GM12878 (cell line): Measurements from ENCODE around the gene KASH5. TPM values are rescaled to one million over a fixed set of nuclear protein-coding genes. Genes with fewer than 3 reads are reported as not detected.

ENCODE experiments used
- ATAC-seq: fragments of 200-7000 bp; cut with Tn5 transposase; 3 replicates; pipeline ENCODE4 v1.9.1; 2020; ENCODE audit warnings: mild to moderate bottlenecking, moderate library complexity
- BruUV-seq: library from RNA; stranded (reverse); fragments of 400-500 nt; replicated peaks from 2 replicates; lab custom pipeline; 2021; lab: Mats Ljungman, UMichigan
- CTCF ChIA-PET: fragments of 300-600 bp; sonication (Branson Sonifier 250); formaldehyde crosslinking; extraction: SDS; loops from one replicate; lab custom pipeline; 2021; ENCODE audit warnings: inconsistent platforms; lab: Yijun Ruan, JAX
- POLR2A ChIA-PET: fragments of 350-600 bp; formaldehyde crosslinking; extraction: SDS; loops from one replicate; lab custom pipeline; 2021; ENCODE audit warnings: inconsistent platforms; lab: Charles Lee
- RAD21 ChIA-PET: fragments of 300-600 bp; sonication (Branson Sonifier 250); formaldehyde crosslinking; loops from one replicate; lab custom pipeline; 2023; ENCODE audit warnings: antibody characterized with exemption; ENCODE audit not compliant: unreplicated experiment; lab: Charles Lee
- SMC1A ChIA-PET: fragments of 300-600 bp; sonication (Branson Sonifier 250); formaldehyde crosslinking; loops from one replicate; lab custom pipeline; 2023; ENCODE audit not compliant: unreplicated experiment, uncharacterized antibody; lab: Charles Lee
- DNase-seq: peaks from one replicate; pipeline ENCODE4 v3.0.0-alpha.2; 2011; ENCODE audit warnings: low read depth, low spot score
- FAIRE-seq: peaks from 3 replicates; lab custom pipeline; 2011; peaks lifted over from hg19 to GRCh38; lab: Jason Lieb, UNC
- H2AFZ ChIP-seq: 2 replicates; pipeline ENCODE4 v1.6.0; 2011; ENCODE audit warnings: low read depth, low read length, control low read depth; ENCODE audit not compliant: control insufficient read depth
- H3K27ac ChIP-seq: 2 replicates; pipeline ENCODE4 v1.5.1; 2011; ENCODE audit warnings: control low read depth; ENCODE audit not compliant: control insufficient read depth, insufficient read depth
- H3K27me3 ChIP-seq, 2 experiments: replicated peaks in 1 of 2; 2 replicates each; pipeline versions ENCODE4 v1.6.0 to v1.6.1; 2011; ENCODE audit warnings: low read length in 1 of 2; ENCODE audit not compliant: control insufficient read depth in 2 of 2, insufficient read depth in 2 of 2
- H3K36me3 ChIP-seq, 2 experiments: 2 replicates each; pipeline ENCODE4 v1.5.1; 2011; ENCODE audit warnings: low read length in 1 of 2; ENCODE audit not compliant: control insufficient read depth in 2 of 2, insufficient read depth in 2 of 2
- H3K4me1 ChIP-seq: 2 replicates; pipeline ENCODE4 v1.6.1; 2011; ENCODE audit warnings: mild to moderate bottlenecking, low read length, moderate library complexity, mixed read lengths; ENCODE audit not compliant: control insufficient read depth, insufficient read depth
- H3K4me2 ChIP-seq: 2 replicates; pipeline ENCODE4 v1.6.0; 2011; ENCODE audit warnings: control low read depth; ENCODE audit not compliant: control insufficient read depth, insufficient read depth
- H3K4me3 ChIP-seq: fragments of 200-600 bp; sonication (generic); 2 replicates; pipeline ENCODE4 v1.5.1; 2016
- H3K79me2 ChIP-seq: 2 replicates; pipeline ENCODE4 v1.6.0; 2011; ENCODE audit warnings: low read length; ENCODE audit not compliant: control insufficient read depth, insufficient read depth
- H3K9ac ChIP-seq: 2 replicates; pipeline ENCODE4 v1.8.0; 2011; ENCODE audit warnings: low read length, control low read depth, mixed read lengths; ENCODE audit not compliant: control insufficient read depth, insufficient read depth
- H3K9me3 ChIP-seq: replicated peaks from 3 replicates; pipeline ENCODE4 v1.5.1; 2011; ENCODE audit warnings: mild to moderate bottlenecking, low read length; ENCODE audit not compliant: control insufficient read depth, insufficient read depth
- H4K20me1 ChIP-seq: 2 replicates; pipeline ENCODE4 v1.6.0; 2011; ENCODE audit not compliant: control insufficient read depth, insufficient read depth
- ASH2L ChIP-seq: fragments of 300-600, 200-600 bp; sonication (generic); IDR thresholded peaks from 2 replicates; pipeline ENCODE4 v1.6.1; 2017; ENCODE audit warnings: low read depth, mild to moderate bottlenecking, borderline replicate concordance
- CUX1 ChIP-seq: IDR thresholded peaks from 2 replicates; pipeline ENCODE4 v1.6.1; 2012; ENCODE audit warnings: improper control_type of control experiment, low read depth, low read length; ENCODE audit not compliant: insufficient replicate concordance
- KAT2A ChIP-seq: conservative IDR thresholded peaks from 2 replicates; pipeline ENCODE4 v1.6.1; 2011; ENCODE audit warnings: low read depth, low read length; ENCODE audit not compliant: control insufficient read depth
- MEF2A ChIP-seq: IDR thresholded peaks from 2 replicates; pipeline ENCODE4 v1.6.1; 2011; ENCODE audit warnings: low read depth, mild to moderate bottlenecking, low read length, moderate library complexity; ENCODE audit not compliant: insufficient read depth
- PBX3 ChIP-seq: IDR thresholded peaks from 2 replicates; pipeline ENCODE4 v1.6.1; 2011; ENCODE audit warnings: mild to moderate bottlenecking, low read depth, low read length, moderate library complexity; ENCODE audit not compliant: insufficient replicate concordance
- POU2F2 ChIP-seq: IDR thresholded peaks from 3 replicates; pipeline ENCODE4 v1.6.1; 2011; ENCODE audit warnings: low read depth, mild to moderate bottlenecking, low read length, borderline replicate concordance
- RCOR1 ChIP-seq: conservative IDR thresholded peaks from 2 replicates; pipeline ENCODE4 v1.6.1; 2012; ENCODE audit warnings: low read depth, low read length, improper control_type of control experiment
- REST ChIP-seq: IDR thresholded peaks from 2 replicates; pipeline ENCODE4 v1.6.1; 2012; ENCODE audit warnings: mild to moderate bottlenecking, low read depth, low read length
- SMAD5 ChIP-seq: IDR thresholded peaks from 2 replicates; pipeline ENCODE4 v1.6.1; 2016; ENCODE audit warnings: antibody characterized with exemption, low read depth
- WGBS: methylation state at CpG from one replicate; pipeline ENCODE4 v1.1.6; 2016; ENCODE audit warnings: low lambda C conversion rate; ENCODE audit not compliant: insufficient replicate concordance, insufficient coverage; ENCODE audit errors: missing lambda C conversion rate; 5-methylcytosine and 5-hydroxymethylcytosine counted together
- in situ Hi-C: fragments of 300-500 bp; cut with MboI; formaldehyde crosslinking; loops from 9 replicates; pipeline ENCODE4 v1.14.3; 2018; ENCODE audit warnings: mixed read lengths
- intact Hi-C: fragments of 100-400 bp; cut with micrococcal nuclease; formaldehyde crosslinking; loops from one replicate; pipeline ENCODE4 v1.14.2; 2022; ENCODE audit not compliant: unreplicated experiment
- polyA plus RNA-seq, 11 experiments: library from polyadenylated mRNA; depleted of rRNA in 4 of 11; unstranded in 6 of 11; stranded (reverse) in 5 of 11; fragments of >200 nt; fragmentation: Nextera tagmentation in 4 of 11; fragmentation: Illumina TruSeq in 1 of 11; extraction: Ambion mirVana in 4 of 11; extraction: Trizol in 1 of 11; gene quantifications; 1 replicate in 1 of 11; 2 replicates in 10 of 11; pipeline versions ENCODE4 v1.2.1 to v1.2.3, GENCODE V29; 2011 to 2016; ENCODE audit warnings: inconsistent platforms in 2 of 11, missing spikeins in 2 of 11, low read depth in 1 of 11
- total RNA-seq, 4 experiments: library from RNA; depleted of rRNA in 3 of 4; stranded (reverse); fragments of >200 nt in 3 of 4; fragmentation: Illumina TruSeq in 1 of 4; extraction: Trizol in 1 of 4; gene quantifications; 2 replicates each; pipeline versions ENCODE4 v1.2.1 to v1.2.3, GENCODE V29; 2013 to 2021

Gene KASH5
- total and polyA plus RNA-seq, 10 of the 15 experiments (the other 5 are each of a cell fraction or from before 2014, with no cell fraction given), result 0.03 to 0.06 (median 0.05) TPM; not detected in 7

GRCh38 chr19:49431330-49431749 is 43.3 kb downstream of the KASH5 start:
- H3K36me3 ChIP-seq, result no peaks in the 10 kb centered on the region
- no TSS peak for BruUV-seq
- no peak for DNase-seq
- WGBS, result 70% methylated on average over 28 of the region's 29 CpGs
- TF ChIP-seq MEF2A, result no peak
- TF ChIP-seq ASH2L, result no peak
- no peak for TF ChIP-seq PBX3
- TF ChIP-seq REST, result no peak
- no peak for TF ChIP-seq KAT2A
- no peak for TF ChIP-seq SMAD5
- TF ChIP-seq CUX1, result no peak
- TF ChIP-seq POU2F2, result no peak
- TF ChIP-seq RCOR1, result no peak
- TF ChIP-seq, all 136 proteins: peak for 0
- H4K20me1 ChIP-seq, result no peaks in the 10 kb centered on the region
- POLR2A ChIA-PET, result no interaction called here
- FAIRE-seq (no peak), ATAC-seq (0 out of 3 replicates have a peak, but pooled peaks have one; percentile 31)
- no peaks in the 10 kb centered on the region for H3K9me3 ChIP-seq
- H3K4me3 ChIP-seq, result no peak overlapping the region
- no peak overlapping the region for H3K4me2 ChIP-seq
- CTCF ChIA-PET, result interaction anchor here (0.7 to 1.9 kb wide), 4 partner anchors 22 to 97 kb away, joined by 3 to 5 read pairs (median 4); no protein-coding TSS in a partner anchor
- intact Hi-C loops (no loop called here), in situ Hi-C loops (no loop called here)
- no peak overlapping the region for H3K27ac ChIP-seq
- no peaks in the 10 kb centered on the region for H3K79me2 ChIP-seq
- no peak overlapping the region for H3K9ac ChIP-seq
- SMC1A ChIA-PET, result interaction anchor here (1.2 kb wide), 1 partner anchor 14 kb away, joined by 3 read pairs; no protein-coding TSS in a partner anchor
- H3K4me1 ChIP-seq, result no peaks in the 10 kb centered on the region; the same call in 1 of the 2 replicates
- no peak overlapping the region for H2AFZ ChIP-seq
- peaks cover 5 to 15% of the 10 kb centered on the region in 2 experiments for H3K27me3 ChIP-seq
- RAD21 ChIA-PET, result no interaction called here
